Activated CD4-positive, alpha-beta T cell treated with anti-CD3 and anti-CD28 coated beads for 4 hours (primary cell): ENCODE data around the gene DNAH12.

Experiments
- DNase-seq, 2 donors: peaks; one replicate each; pipeline ENCODE4 v3.0.0-alpha.2; 2020

The DNAH12 gene, protein sequence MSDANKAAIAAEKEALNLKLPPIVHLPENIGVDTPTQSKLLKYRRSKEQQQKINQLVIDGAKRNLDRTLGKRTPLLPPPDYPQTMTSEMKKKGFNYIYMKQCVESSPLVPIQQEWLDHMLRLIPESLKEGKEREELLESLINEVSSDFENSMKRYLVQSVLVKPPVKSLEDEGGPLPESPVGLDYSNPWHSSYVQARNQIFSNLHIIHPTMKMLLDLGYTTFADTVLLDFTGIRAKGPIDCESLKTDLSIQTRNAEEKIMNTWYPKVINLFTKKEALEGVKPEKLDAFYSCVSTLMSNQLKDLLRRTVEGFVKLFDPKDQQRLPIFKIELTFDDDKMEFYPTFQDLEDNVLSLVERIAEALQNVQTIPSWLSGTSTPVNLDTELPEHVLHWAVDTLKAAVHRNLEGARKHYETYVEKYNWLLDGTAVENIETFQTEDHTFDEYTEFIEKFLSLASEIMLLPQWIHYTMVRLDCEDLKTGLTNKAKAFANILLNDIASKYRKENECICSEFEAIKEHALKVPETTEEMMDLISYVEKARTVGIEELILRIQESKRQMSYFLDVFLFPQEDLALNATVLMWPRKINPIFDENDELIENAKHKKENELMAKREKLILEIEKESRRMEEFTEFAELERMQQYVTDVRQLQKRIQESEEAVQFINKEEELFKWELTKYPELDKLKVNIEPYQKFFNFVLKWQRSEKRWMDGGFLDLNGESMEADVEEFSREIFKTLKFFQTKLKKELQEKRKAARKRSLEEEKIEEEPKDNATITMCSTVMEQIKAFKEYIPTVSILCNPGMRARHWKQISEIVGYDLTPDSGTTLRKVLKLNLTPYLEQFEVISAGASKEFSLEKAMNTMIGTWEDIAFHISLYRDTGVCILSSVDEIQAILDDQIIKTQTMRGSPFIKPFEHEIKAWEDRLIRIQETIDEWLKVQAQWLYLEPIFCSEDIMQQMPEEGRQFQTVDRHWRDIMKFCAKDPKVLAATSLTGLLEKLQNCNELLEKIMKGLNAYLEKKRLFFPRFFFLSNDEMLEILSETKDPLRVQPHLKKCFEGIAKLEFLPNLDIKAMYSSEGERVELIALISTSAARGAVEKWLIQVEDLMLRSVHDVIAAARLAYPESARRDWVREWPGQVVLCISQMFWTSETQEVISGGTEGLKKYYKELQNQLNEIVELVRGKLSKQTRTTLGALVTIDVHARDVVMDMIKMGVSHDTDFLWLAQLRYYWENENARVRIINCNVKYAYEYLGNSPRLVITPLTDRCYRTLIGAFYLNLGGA (N-terminal part only)

DNA sequence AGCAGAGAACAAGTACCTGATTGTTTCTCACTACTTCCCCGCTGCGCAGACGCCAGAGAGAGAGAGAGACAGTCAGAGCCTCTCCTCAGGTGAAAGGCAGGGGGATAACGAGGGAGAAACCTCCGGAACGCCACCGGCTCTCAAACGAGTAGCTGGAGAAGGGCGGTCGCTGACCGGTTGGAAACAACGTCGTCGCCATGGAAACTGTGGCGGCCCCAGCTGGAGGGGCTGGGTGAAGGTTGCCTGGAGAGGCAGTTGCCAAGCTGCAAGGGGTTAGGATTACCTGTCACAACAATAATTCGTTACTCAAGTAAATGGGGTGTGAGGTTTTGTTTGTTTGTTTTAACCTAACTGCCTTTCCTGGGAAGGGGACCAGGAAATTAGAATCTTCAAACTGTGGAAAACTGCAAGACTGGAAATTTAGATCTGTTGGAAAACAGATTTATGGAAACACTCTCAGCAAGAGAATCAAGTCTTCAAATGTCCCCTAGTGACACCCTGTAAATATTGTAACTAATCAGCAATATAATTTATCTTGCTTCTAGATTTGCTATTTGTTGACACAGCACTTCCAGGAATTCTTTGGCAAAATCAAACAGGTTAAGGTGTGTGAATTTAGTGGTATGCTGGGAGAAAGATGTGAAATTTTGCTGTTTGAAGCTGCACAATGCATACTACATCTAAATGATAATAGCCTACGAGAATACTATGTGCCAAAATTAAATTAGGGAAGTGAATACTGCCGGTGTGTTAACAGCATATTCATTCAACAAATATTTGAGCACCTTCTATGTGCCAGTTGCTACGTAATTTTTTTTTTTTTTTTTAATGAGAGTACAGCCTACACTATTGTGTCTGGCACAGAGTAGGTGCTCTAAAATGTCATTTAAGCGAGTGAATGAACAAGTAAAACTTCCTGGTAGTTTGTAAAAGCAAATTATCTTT, at the start of gene DNAH12:
DNAH12 (minus strand) TSS at position 164 of the 945 bp plus-strand sequence. CDS start 1,474 bp downstream, outside the sequence.
- no peak for DNase-seq

DNA sequence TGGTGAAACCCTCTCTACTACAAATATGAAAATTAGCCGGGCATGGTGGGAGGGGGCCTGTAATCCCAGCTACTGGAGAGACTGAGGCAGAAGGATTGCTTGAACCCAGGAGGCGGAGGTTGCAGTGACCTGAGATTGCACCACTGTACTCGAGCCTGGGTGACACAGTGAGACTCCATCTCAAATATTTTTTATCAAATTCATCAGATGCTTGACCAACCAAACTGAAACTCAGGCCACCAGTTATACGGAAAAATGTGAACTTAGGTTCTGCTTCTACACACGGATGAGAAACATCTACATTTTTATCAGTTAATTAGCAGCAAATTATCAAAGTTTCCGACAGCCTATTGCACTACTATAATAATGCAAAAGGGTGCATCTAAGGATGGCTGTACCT, 48.2 kb upstream of the DNAH12 start:
- no peak for DNase-seq

DNA sequence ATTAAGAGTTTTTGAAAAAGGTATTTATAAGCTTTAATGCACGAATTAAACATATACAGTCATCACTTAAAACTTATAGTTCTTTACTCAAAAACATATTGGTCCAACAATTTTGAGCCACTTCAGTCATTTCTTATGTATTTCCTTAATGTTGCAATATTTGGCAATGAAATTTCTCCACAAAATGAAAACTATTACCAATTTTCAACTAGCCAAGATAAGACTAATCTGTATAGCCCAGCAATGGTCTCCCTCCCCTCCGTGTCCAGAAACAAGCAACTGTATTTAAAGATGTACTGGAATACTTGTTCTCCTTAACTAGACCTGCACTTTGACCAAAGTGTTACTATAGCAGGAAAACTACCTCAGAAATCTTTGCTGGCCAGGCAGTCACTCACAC, 43.8 kb upstream of the DNAH12 start:
- no peak for DNase-seq

DNA sequence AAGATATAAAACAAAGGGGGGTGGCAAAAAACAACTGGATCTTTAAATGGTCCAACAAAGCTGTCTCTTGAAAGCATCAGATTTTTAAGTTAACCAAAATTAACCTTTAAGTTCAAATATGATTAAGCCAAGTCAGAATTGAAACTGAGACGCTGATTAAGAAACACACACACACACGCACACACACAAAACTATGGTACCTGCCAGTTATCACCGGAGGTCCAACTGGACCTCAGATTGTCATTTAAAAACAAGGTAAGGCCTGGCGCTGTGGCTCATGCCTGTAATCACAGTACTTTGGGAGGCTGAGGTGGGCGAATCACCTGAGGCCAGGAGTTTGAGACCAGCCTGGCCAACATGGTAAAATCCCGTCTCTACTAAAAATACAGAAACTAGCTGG, 42.6 kb upstream of the DNAH12 start:
- no peak for DNase-seq

DNA sequence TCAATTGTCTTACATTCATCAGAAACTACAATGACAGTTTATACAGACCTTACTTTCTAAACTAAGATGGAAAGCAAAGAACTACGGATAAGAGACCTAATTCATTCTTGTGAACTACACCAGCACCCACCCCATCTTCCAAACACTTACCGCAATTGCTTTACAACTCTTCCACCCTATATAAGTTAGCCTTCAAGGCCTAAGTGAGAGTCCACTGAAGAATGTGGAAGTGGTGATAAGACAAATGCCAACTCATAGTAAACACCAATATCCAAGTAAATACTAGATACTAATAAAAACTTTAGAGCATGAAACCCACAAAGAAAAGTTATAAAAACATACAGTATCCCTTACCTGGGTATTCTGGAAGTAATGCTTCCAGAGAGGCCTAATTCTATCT, 39.4 kb upstream of the DNAH12 start:
- no peak for DNase-seq

DNA sequence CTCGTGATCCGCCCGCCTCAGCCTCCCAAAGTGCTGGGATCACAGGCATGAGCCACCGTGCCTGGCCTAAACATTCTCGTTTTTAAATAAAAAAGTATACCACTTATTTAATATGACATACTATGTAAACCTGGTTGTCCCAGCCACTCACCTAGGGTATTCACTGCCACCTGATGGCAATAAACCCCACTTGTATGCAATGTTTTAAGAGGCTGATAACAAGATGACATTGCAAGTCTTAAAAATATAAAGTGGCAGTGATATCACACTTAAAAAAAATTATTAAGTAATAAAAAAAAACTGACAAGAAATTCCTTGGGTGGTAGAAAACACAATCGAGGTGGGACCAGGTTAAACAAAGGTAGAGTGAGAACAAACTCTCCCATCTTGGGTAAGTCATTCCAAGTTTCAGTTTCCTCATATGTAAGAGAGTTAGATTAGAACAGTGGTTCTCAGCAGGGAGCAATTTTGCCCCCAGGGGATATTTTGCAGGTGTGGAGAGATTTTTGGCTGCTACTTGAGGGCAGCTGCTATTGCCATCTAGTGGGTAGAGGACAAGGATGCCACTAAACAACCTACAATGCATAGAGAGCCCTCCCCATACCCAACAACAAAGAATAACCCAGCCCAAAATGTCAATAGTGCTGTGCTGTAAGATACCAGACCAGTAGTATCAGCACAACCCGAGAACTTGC, 38.5 kb upstream of the DNAH12 start:
- DNase-seq, result no peak

DNA sequence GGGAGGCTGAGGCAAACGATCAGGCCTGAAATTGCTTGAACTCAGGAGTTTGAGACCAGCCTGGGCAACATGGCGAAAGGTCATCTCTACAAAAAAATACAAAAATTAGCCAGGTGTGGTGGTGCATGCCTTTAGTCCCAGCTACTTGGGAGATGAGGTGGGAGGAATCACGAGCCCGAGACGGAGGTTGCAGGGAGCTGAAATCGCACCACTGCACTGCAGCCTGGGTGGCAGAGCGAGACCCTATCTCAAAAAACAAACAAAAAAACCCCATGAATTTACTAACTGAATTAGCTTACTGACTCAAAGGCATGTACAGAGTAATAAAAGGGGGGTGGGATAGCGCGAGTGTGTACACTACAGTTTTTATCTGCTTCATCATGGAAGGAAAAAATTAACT, 33.7 kb upstream of the DNAH12 start:
- DNase-seq, result no peak

DNA sequence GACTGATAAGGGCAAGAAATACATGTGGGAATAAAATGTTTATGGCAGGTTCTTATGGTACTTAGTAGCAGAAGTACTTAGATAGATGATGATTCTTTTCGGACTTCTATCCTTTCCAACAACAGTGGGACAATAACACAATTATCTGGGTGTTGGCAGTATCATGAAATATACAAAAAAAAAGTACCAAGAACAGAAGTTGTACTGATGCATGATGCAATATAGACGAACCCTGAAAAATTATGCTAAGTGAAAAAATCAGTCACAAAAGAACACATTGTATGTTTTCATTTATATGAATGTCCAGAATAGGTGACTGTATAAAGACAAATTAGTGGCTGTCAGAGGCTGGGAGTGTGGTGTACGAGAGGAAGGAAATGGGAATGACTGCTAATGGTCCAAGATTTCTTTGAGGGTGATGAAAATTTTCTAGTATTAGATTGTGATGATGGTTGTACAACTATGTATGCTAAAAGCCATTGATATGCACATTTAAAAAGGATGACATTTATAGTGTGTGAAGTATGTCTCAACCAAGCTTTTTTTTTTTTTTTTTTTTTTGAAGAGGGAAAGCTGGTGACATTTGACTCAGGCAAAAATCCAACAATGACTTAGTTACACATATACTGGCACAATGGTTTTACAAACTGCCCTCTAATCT, 32.0 kb upstream of the DNAH12 start:
- DNase-seq, result no peak

DNA sequence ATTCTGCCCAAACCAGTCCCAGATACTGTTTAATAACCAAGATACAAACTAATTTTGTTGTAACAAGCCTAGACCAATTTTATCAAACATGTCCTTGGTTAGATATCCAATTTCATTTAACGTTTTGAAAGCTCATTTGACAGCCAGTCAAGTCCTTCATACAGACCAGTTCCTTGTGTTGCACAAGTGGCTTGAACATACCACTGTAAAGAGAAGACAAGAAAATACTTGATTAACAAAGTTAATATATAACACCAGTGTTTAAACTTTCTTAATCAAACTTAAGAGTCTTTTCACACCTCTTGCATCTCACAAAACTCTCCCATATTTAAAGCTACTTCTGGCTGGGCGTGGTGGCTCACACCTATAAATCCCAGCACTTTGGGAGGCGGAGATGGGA, 28.0 kb upstream of the DNAH12 start:
- DNase-seq, result no peak

DNA sequence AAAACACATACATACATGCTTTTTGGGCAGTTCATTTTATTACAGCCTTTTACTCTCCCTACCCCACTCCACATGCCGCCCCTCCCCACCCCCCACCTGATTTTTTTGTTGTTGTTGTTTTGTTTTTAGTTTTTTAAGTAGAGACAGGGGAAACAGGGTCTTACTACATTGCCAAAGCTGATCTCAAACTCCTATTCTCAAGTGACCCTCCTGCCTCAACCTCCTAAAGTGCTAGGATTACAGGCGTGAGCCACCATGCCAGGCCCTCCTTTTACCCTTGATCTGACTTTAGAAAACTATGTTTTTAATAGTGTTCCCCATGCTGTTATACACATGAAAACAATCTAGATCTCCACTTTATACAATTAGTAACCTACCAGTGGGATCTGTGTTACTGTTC, 26.7 kb upstream of the DNAH12 start:
- no peak for DNase-seq

DNA sequence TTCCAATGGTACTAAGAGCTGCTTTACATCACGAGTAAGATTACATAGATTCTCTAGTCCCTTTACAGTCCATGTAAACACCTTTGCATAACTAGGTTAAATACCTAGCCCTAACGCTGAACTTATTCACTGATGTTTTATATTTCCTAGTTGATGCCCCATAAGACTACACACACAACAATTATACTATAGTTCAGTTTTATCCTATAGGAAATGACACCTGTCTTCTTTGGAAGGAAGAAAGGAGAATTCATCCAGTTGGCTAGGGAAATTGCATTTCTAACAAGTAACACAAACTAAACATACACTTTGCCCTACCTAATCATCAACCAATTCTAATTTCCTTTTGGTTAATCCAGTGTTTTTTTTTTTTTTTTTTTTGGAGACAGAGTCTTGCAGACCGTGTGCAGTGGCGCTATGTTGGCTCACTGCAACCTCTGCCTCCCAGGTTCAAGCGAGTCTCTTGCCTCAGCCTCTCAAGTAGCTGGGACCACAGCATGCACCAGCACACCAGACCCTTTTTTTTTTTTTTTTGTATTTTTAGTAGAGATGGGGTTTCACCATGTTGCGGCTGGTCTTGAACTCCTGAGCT, 25.8 kb upstream of the DNAH12 start:
- DNase-seq, result no peak

DNA sequence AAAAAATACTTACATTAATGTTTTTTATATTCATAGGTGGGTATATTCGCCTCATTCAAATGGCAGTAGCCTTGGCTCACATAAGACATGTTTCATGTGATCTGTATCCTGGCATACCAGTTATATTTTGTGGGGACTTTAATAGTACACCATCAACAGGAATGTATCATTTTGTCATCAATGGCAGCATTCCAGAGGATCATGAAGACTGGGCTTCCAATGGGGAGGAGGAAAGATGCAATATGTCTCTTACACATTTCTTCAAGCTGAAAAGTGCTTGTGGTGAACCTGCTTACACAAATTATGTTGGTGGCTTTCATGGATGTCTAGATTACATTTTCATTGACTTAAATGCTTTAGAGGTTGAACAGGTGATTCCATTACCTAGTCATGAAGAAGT, 15.4 kb upstream of the DNAH12 start:
- DNase-seq, result no peak

DNA sequence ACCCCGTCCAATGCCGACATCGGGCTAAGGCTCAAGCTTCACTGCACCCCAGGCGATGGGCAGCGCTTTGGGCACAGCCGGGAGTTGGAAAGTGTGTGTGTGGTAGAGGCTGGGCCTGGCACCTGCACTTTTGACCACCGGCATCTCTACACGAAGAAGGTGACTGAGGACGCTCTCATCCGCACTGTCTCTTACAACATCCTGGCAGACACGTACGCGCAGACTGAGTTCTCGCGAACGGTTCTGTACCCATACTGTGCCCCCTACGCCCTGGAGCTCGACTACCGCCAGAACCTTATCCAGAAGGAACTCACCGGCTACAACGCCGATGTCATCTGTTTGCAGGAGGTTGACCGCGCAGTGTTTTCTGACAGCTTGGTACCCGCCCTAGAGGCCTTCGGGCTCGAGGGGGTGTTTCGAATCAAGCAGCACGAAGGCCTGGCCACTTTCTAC, 13.0 kb upstream of the DNAH12 start:
- DNase-seq, result peak; percentile 10 to 15

DNA sequence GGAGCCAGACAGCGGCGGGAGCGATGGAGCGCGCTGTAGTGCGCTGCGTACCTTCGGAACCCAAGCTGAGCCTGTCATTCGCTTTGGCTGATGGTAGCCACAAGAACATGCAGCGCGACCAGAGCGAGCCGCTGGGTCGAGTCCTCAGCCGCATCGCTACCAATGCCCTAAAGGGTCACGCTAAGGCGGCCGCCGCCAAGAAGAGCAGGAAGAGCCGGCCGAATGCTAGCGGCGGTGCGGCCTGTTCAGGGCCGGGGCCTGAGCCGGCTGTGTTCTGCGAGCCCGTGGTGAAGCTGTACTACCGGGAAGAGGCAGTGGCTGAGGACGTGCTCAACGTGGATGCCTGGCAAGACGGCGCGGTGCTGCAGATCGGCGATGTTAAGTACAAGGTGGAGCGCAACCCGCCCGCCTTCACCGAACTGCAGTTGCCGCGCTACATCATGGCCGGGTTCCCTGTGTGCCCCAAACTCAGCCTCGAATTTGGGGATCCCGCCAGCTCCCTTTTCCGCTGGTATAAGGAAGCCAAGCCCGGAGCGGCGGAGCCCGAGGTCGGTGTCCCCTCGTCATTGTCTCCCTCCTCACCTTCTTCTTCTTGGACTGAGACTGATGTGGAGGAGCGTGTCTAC, 12.4 kb upstream of the DNAH12 start:
- no peak for DNase-seq

DNA sequence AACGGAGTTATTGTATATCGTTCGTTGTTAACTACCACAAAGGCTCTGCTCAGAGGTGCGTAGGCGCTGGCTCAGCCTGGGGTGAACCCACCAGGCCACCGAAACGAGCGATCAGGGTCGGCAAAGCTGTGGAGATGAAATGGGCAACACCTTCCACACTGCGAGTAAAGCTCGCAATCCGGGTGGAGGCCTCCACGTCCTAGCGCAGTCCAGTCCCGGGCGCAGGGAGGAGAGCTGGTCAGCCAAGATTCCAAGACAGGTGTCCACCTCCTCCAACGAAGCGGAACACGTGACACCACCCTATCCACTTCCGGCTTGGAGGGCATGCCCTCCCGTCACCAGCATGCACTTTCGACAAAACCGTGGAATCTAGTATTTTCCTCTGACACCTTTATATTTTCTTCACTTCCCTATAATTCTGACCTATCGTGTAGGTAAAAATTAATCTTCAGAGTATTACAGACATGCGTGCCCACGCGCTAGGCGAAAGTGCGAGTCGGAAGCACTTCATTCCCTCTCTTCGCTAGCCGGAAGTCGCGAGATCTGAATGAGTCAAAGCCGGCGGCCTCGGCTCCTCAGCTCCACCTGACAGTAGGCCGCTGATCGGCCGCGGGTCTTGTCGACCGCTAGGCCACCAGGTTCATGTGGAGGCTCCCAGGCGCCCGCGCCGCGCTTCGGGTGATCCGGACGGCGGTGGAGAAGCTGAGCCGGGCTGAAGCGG, 11.8 kb upstream of the DNAH12 start, which contains the start of gene PDE12:
PDE12 (plus strand) TSS at position 537 of the 721 bp plus-strand sequence; CDS start at position 643, 106 bp downstream.
- DNase-seq, result peak; percentile 80 to 82

DNA sequence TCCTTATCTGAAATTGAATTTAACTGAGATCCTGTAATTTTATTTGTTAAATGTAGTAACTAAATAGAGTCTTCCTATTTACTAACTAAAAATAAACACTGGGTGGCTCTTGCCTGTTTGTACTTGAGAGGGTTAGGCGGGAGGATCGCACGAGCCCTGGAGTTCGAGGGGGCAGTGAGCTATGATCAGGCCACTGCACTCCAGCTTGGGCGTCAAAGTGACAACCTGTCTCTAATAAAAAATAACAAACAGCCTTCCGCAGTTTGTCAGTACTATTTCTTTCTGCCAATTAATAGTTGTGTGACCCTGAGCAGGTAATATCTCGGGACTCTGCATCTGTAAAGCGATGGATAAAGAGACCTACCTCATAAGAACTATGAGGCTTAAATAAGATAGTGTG, 11.2 kb upstream of the DNAH12 start:
- DNase-seq, result no peak

DNA sequence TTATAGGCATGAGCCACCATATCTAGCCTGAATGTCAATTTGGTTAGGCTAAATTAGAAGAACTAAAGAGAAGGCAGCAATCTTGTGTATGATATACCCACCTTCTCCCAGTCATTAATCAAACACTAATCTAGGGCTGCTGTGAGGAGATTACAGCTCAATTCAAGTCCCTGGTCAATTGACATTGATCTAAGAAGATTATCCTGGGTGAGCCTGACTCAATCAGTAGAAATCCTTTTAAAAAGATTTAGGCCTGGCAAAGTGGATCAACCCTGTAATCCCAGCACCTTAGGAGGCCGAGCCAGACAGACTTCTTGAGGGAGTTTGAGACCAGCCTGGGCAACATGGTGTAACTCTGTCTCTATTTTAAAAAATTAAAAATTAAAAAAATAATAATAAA, 2.5 kb upstream of the DNAH12 start:
- no peak for DNase-seq

DNA sequence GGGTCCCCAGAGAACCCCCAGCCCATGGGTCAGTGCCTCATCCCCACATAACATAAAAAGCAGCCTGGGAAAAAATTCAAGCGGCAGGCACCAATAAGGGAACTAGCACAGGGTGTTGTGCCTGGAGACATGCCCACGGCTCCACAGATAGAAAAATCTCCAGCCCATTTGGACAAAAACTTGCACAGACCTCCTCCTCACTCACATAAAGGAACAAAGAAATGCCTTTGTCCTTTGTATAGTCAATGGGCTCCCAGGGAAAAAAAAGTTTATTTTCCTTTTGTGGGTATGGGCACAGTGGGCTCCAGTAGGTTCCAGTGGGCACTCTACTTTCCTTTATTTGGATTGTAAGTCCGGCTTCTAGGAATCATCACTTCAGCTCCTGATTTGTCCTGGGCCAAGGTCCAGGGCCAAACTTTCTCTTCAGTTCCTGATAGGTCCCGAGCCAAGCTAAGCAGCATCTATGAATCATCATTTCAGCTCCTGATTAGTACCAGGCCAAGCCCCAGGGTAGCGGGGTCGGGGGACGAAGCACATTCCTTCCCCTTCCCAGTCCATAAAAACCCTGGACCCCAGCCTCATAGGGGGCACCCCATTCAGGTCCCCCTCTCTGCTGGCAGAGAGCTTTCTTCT, 1.6 kb upstream of the DNAH12 start:
- DNase-seq, result no peak
